K562 (cell line): ENCODE data around the gene SPCS2. TPM values are rescaled to one million over a fixed set of nuclear protein-coding genes. Genes with fewer than 3 reads are reported as not detected.

Experiments used
- ATAC-seq: fragments of 200-7000 bp; cut with Tn5 transposase; 3 replicates; pipeline ENCODE4 v1.9.1; 2020; ENCODE audit warnings: moderate library complexity
- BruUV-seq: library from RNA; stranded (reverse); fragments of 400-500 nt; replicated peaks from 2 replicates; lab custom pipeline; 2021; lab: Mats Ljungman, UMichigan
- CTCF ChIA-PET: fragments of 300-600 bp; formaldehyde crosslinking; extraction: SDS; loops from one replicate; lab custom pipeline; 2021; ENCODE audit warnings: low intra/inter-chr PET ratio; lab: Yijun Ruan, JAX
- POLR2A ChIA-PET: fragments of 300-600, 350-650 bp; sonication (Branson Sonifier 250); formaldehyde crosslinking; extraction: SDS; loops from one replicate; lab custom pipeline; 2021; ENCODE audit warnings: antibody characterized with exemption, inconsistent platforms; lab: Yijun Ruan, JAX
- DNase-seq, 4 experiments: peaks; one replicate each; pipeline versions ENCODE4 v3.0.0 to v3.0.0-alpha.2; 2011 to 2018; ENCODE audit warnings: low spot score in 3 of 4, mixed read lengths in 3 of 4; ENCODE audit errors: extremely low read depth in 1 of 4
- FAIRE-seq: peaks from 2 replicates; lab custom pipeline; 2011; peaks lifted over from hg19 to GRCh38; lab: Jason Lieb, UNC
- H2AFZ ChIP-seq: 2 replicates; pipeline ENCODE4 v1.6.0; 2011; ENCODE audit warnings: low read depth, low read length, control low read depth, inconsistent platforms
- H3K27ac ChIP-seq: fragments of 200-600 bp; 3 replicates; pipeline ENCODE4 v1.8.0; 2011; ENCODE audit warnings: low read depth, mild to moderate bottlenecking, control low read depth, inconsistent platforms, low read length, moderate library complexity, mixed read lengths; ENCODE audit errors: extremely low read depth
- H3K27me3 ChIP-seq, 2 experiments: fragments of 300-600 bp in 1 of 2; 2 replicates in 1 of 2; 3 replicates in 1 of 2; pipeline versions ENCODE4 v1.6.0 to v1.8.0; 2011; ENCODE audit warnings: inconsistent platforms in 2 of 2, low read length in 2 of 2, mild to moderate bottlenecking in 1 of 2, mixed read lengths in 1 of 2, moderate library complexity in 1 of 2; ENCODE audit not compliant: control insufficient read depth in 2 of 2, insufficient read depth in 2 of 2
- H3K36me3 ChIP-seq: fragments of 300-600 bp; 3 replicates; pipeline ENCODE4 v1.8.0; 2011; ENCODE audit warnings: mild to moderate bottlenecking, low read length, inconsistent platforms; ENCODE audit not compliant: control insufficient read depth, insufficient read depth
- H3K4me1 ChIP-seq, 2 experiments: fragments of 200-600 bp in 1 of 2; replicated peaks in 1 of 2; 2 replicates in 1 of 2; 3 replicates in 1 of 2; pipeline versions ENCODE4 v1.5.1 to v1.8.0; 2011; ENCODE audit warnings: inconsistent platforms in 2 of 2, low read length in 2 of 2, mild to moderate bottlenecking in 1 of 2, mixed read lengths in 1 of 2, moderate library complexity in 1 of 2; ENCODE audit not compliant: control insufficient read depth in 2 of 2, insufficient read depth in 2 of 2
- H3K4me2 ChIP-seq: 2 replicates; pipeline ENCODE4 v1.6.1; 2011; ENCODE audit warnings: low read length, control low read depth, inconsistent platforms, mixed read lengths; ENCODE audit not compliant: insufficient read depth
- H3K4me3 ChIP-seq: fragments of 200-600 bp; sonication (generic), shearing (Covaris generic); 2 replicates; pipeline ENCODE4 v1.5.1; 2016; ENCODE audit warnings: control low read depth, inconsistent platforms
- H3K79me2 ChIP-seq: fragments of 200-600 bp; 3 replicates; pipeline ENCODE4 v1.8.0; 2011; ENCODE audit warnings: low read length, inconsistent platforms; ENCODE audit not compliant: control insufficient read depth, insufficient read depth
- H3K9ac ChIP-seq, 2 experiments: 2 replicates each; pipeline versions ENCODE4 v1.6.0 to v1.6.1; 2011; ENCODE audit warnings: low read depth in 2 of 2, low read length in 2 of 2, control low read depth in 1 of 2, inconsistent platforms in 1 of 2, mild to moderate bottlenecking in 1 of 2, mixed read lengths in 1 of 2; ENCODE audit not compliant: insufficient read depth in 1 of 2
- H3K9me1 ChIP-seq: one replicate; pipeline ENCODE4 v1.6.0; 2011; ENCODE audit warnings: inconsistent platforms, mild to moderate bottlenecking, low read length, moderate library complexity; ENCODE audit not compliant: control insufficient read depth, insufficient read depth
- H3K9me3 ChIP-seq: replicated peaks from 2 replicates; pipeline ENCODE4 v1.5.1; 2011; ENCODE audit warnings: low read depth, low read length, inconsistent platforms; ENCODE audit not compliant: control insufficient read depth, insufficient read depth
- H4K20me1 ChIP-seq: replicated peaks from 2 replicates; pipeline ENCODE4 v1.6.1; 2011; ENCODE audit warnings: low read length, inconsistent platforms, mixed read lengths; ENCODE audit not compliant: control insufficient read depth, insufficient read depth
- BDP1 ChIP-seq: IDR thresholded peaks from 3 replicates; pipeline ENCODE4 v1.6.1; 2011; ENCODE audit not compliant: insufficient read length, insufficient read depth
- CSDE1 ChIP-seq, 2 experiments: fragments of 450-650 bp; IDR thresholded peaks; 2 replicates each; pipeline ENCODE4 v1.6.1; 2016; ENCODE audit warnings: mild to moderate bottlenecking in 1 of 2
- CTCF ChIP-seq, 3 experiments: IDR thresholded peaks in 2 of 3; conservative IDR thresholded peaks in 1 of 3; 2 replicates each; pipeline ENCODE4 v1.5.1; 2011 to 2012; ENCODE audit warnings: low read length in 3 of 3, mild to moderate bottlenecking in 3 of 3, control low read depth in 2 of 3, improper control_type of control experiment in 1 of 3, inconsistent platforms in 1 of 3, low read depth in 1 of 3, mixed read lengths in 1 of 3, moderate library complexity in 1 of 3; ENCODE audit not compliant: insufficient read depth in 2 of 3
- EZH2 ChIP-seq: IDR thresholded peaks from 2 replicates; pipeline ENCODE4 v1.6.1; 2012; ENCODE audit warnings: low read depth, mild to moderate bottlenecking, inconsistent platforms, low read length, borderline replicate concordance
- FOSL1 ChIP-seq: fragments of 200-800 bp; sonication (Bioruptor generic); conservative IDR thresholded peaks from 2 replicates; pipeline ENCODE4 v1.6.1; 2016; ENCODE audit warnings: missing genetic modification characterization, missing compliant biosample characterization
- HDGF ChIP-seq: fragments of 450-650 bp; IDR thresholded peaks from 2 replicates; pipeline ENCODE4 v1.6.1; 2016
- KLF16 ChIP-seq: IDR thresholded peaks from 2 replicates; pipeline ENCODE4 v1.6.1; 2016; ENCODE audit warnings: antibody characterized with exemption
- MTA1 ChIP-seq: fragments of 450-650 bp; IDR thresholded peaks from 2 replicates; pipeline ENCODE4 v1.6.1; 2017; ENCODE audit warnings: borderline replicate concordance
- PHTF2 ChIP-seq: fragments of 250-450 bp; sonication (Bioruptor Pico); IDR thresholded peaks from 2 replicates; pipeline ENCODE4 v1.5.0; 2021; ENCODE audit warnings: mild to moderate bottlenecking
- POLR2H ChIP-seq: IDR thresholded peaks from 2 replicates; pipeline ENCODE4 v1.6.1; 2016; ENCODE audit warnings: missing genetic modification characterization, low read depth, mild to moderate bottlenecking, control low read depth, missing compliant biosample characterization, moderate library complexity
- U2AF1 ChIP-seq: fragments of 200-400 bp; formaldehyde crosslinking; optimal IDR thresholded peaks from 2 replicates; pipeline ENCODE3; 2017; ENCODE audit warnings: mild to moderate bottlenecking, low read depth, low read length, moderate library complexity
- ZKSCAN3 ChIP-seq: fragments of 250-450 bp; sonication (Bioruptor Pico); IDR thresholded peaks from 2 replicates; pipeline ENCODE4 v1.4.0; 2020
- ZNF586 ChIP-seq: fragments of 450-650 bp; formaldehyde crosslinking; conservative IDR thresholded peaks from 2 replicates; pipeline ENCODE4 v1.4.0; 2020; ENCODE audit warnings: mild to moderate bottlenecking, moderate library complexity
- ZNF655 ChIP-seq: fragments of 250-450 bp; sonication (Bioruptor Pico); IDR thresholded peaks from 2 replicates; pipeline ENCODE4 v1.5.0; 2021
- WGBS: fragments of 100-300 bp; shearing (Covaris generic); methylation state at CpG from one replicate; pipeline ENCODE4 v1.1.6; 2016; ENCODE audit warnings: low coverage, mixed read lengths; ENCODE audit not compliant: insufficient coverage; ENCODE audit errors: missing lambda C conversion rate; 5-methylcytosine and 5-hydroxymethylcytosine counted together
- in situ Hi-C: fragments of 300-500 bp; cut with MboI; formaldehyde crosslinking; loops from 4 replicates; pipeline ENCODE4 v1.15.0; 2018; ENCODE audit warnings: inconsistent platforms, mixed read lengths
- intact Hi-C: fragments of 100-400 bp; cut with micrococcal nuclease; formaldehyde crosslinking; loops from 2 replicates; pipeline ENCODE4 v1.14.2; 2022
- polyA plus RNA-seq, 8 experiments: library from polyadenylated mRNA; depleted of rRNA in 4 of 8; stranded (reverse) in 5 of 8; unstranded in 3 of 8; fragments of >200 nt; fragmentation: Nextera tagmentation in 2 of 8; fragmentation: Illumina TruSeq in 1 of 8; extraction: Ambion mirVana in 2 of 8; extraction: Trizol in 1 of 8; gene quantifications; 2 replicates each; pipeline versions ENCODE4 v1.2.1 to v1.2.3, GENCODE V29; 2011 to 2014; ENCODE audit warnings: inconsistent platforms in 1 of 8, missing spikeins in 1 of 8
- total RNA-seq, 7 experiments: library from RNA; depleted of rRNA in 6 of 7; stranded (reverse); fragments of >200 nt in 6 of 7; fragmentation: Illumina TruSeq in 2 of 7; extraction: Trizol in 2 of 7; gene quantifications; 2 replicates each; pipeline versions ENCODE4 v1.2.1 to v1.2.3, GENCODE V29; 2011 to 2021; ENCODE audit warnings: low replicate concordance in 1 of 7
- TF ChIP-seq, protein P1 (sequence below): fragments of 150-350 bp; conservative IDR thresholded peaks from 2 replicates; pipeline ENCODE4 v1.6.1; 2014; ENCODE audit warnings: low read length

The SPCS2 gene
- total and polyA plus RNA-seq, 9 of the 15 experiments (the other 6 are each of a cell fraction or from before 2014, with no cell fraction given), result 38.2 to 458 (median 193) TPM

DNA sequence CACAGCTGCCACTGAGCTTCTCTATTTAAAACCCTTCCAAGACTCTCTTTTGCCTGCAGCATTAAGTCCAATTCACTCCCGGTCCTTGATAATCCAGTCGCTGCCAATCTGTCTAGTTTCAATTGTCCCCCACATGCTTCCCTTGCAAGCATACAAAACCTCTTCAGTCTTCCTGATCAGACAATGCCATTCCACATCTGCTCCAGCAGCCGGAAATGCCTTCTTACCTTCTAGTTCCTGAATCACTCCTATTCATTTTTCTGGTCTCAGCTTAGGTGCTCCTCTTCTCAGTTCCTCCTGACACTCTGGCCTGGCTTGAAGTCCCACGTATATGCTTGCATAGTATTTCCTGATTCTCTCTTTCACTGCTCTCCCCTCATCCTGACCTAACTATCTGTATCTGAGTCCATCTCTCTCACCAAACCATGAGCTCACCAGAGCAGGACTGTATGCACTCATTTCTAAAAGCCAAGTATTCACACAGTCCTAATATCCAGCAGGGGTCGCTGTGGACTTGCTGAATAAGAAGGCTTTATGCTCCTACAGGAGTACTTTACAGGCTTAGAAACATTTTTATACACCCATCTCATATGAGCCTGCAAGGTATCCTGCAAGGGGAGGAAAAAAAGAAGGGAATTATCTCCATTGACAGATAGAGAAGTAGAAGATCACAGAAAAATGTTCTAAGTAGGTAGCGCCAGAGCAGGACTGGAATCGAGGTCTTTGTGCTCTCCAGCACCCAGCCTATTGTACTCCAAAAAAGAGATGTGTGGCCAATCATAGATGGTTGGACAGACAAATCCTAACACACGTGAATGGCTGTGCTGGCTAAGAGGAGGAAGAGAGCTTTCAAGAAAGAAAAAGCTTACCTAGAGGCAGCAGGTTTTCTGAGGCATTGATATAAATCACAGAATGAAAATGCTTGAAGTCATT, 19.4 kb upstream of the SPCS2 start:
- in situ Hi-C loops (loop anchor here (5.0 kb wide), 1 partner anchor 318 kb away; no protein-coding TSS in a partner anchor), intact Hi-C loops (loop anchor here (1.0 to 5.0 kb wide), 5 partner anchors 93 to 319 kb away; no protein-coding TSS in a partner anchor)
- Histone ChIP-seq H3K27ac (no peak overlapping the region), H3K4me2 (no peak overlapping the region), H3K9me3 (no peaks in the 10 kb centered on the region), H3K4me3 (no peak overlapping the region), H3K4me1 (no peaks in the 10 kb centered on the region; a peak in 1 of 5 replicates), H2AFZ (no peak overlapping the region), H3K27me3 (no peaks in the 10 kb centered on the region), H3K9ac (no peak overlapping the region), H3K36me3 (peaks cover 79% of the 10 kb centered on the region), H3K79me2 (no peaks in the 10 kb centered on the region), H3K9me1 (no peaks in the 10 kb centered on the region), H4K20me1 (0 out of 2 replicates have a peak, but pooled peaks cover 2% of the 10 kb centered on the region)
- POLR2A ChIA-PET, result interaction anchor here (0.6 to 1.9 kb wide), 5 partner anchors 10 to 59 kb away, joined by 3 to 9 read pairs (median 4); partner anchors contain the start of genes NEU3, SPCS2 and XRRA1
- 50% methylated on average over 8 of the region's 8 CpGs for WGBS
- ATAC-seq (peak; percentile 98), DNase-seq (peak; percentile 45 to 92 (median 54)), FAIRE-seq (peak; percentile 92)
- CTCF ChIA-PET, result interaction anchor here (0.9 to 6.0 kb wide), 8 partner anchors 92 to 341 kb away, joined by 3 to 92 read pairs (median 5); no protein-coding TSS in a partner anchor
- no TSS peak for BruUV-seq
- TF ChIP-seq BDP1 (no peak), EZH2 (no peak), HDGF (peak; percentile 77), ZNF586 (no peak), FOSL1 (tag) (0 out of 2 replicates have a peak, but pooled peaks have one; percentile 13), POLR2H (tag) (no peak), U2AF1 (no peak), KLF16 (peak; percentile 18; the same call in 1 of the 2 replicates), ZKSCAN3 (CRISPR knock-in tag) (no peak), CTCF (IDR thresholded peaks at IDR 0.05 in 2 of 3, conservative IDR thresholded peaks at IDR 0.05 in 1 of 3; ENCODE audit: insufficient read depth in 2 of 3, low read depth in 1 of 3, low read length in 3 of 3) (peak; percentile 82 to 92 (median 88)), MTA1 (no peak), ZNF655 (CRISPR knock-in tag) (no peak), PHTF2 (CRISPR knock-in tag) (no peak), CSDE1 (IDR thresholded peaks at IDR 0.05) (no peak)
- TF ChIP-seq, protein P1, sequence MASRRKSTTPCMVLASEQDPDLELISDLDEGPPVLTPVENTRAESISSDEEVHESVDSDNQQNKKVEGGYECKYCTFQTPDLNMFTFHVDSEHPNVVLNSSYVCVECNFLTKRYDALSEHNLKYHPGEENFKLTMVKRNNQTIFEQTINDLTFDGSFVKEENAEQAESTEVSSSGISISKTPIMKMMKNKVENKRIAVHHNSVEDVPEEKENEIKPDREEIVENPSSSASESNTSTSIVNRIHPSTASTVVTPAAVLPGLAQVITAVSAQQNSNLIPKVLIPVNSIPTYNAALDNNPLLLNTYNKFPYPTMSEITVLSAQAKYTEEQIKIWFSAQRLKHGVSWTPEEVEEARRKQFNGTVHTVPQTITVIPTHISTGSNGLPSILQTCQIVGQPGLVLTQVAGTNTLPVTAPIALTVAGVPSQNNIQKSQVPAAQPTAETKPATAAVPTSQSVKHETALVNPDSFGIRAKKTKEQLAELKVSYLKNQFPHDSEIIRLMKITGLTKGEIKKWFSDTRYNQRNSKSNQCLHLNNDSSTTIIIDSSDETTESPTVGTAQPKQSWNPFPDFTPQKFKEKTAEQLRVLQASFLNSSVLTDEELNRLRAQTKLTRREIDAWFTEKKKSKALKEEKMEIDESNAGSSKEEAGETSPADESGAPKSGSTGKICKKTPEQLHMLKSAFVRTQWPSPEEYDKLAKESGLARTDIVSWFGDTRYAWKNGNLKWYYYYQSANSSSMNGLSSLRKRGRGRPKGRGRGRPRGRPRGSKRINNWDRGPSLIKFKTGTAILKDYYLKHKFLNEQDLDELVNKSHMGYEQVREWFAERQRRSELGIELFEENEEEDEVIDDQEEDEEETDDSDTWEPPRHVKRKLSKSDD, result no peak
